Nephron (organoid): Measurements from ENCODE around the gene TLCD4.
"Not testable (repeated sequence)": the region's sequence is repeated elsewhere in the genome, so short reads cannot be mapped to it uniquely, and the experiment has no call there.

ENCODE experiments used
- H3K27ac Mint-ChIP-seq, 3 experiments: 2 replicates each; pipeline ENCODE4 v1.8.0; 2020; ENCODE audit warnings: mixed read lengths in 3 of 3, mild to moderate bottlenecking in 2 of 3, moderate library complexity in 1 of 3
- H3K27me3 Mint-ChIP-seq: 2 replicates; pipeline ENCODE4 v1.8.0; 2021; ENCODE audit warnings: low read depth, mild to moderate bottlenecking, moderate library complexity, mixed read lengths
- H3K36me3 Mint-ChIP-seq: 2 replicates; pipeline ENCODE4 v1.8.0; 2020; ENCODE audit warnings: low read depth, mixed read lengths
- H3K4me1 Mint-ChIP-seq: 2 replicates; pipeline ENCODE4 v1.8.0; 2020; ENCODE audit warnings: mixed read lengths
- H3K4me3 Mint-ChIP-seq, 3 experiments: 2 replicates each; pipeline ENCODE4 v1.8.0; 2020; ENCODE audit warnings: mild to moderate bottlenecking in 3 of 3, mixed read lengths in 3 of 3, moderate library complexity in 2 of 3
- H3K9me3 Mint-ChIP-seq: 2 replicates; pipeline ENCODE4 v1.8.0; 2020; ENCODE audit warnings: mixed read lengths
- CTCF ChIP-seq, 3 experiments: fragments of 200-600 bp; sonication (generic); IDR thresholded peaks; one replicate each; pipeline ENCODE4 v1.5.0; 2021; ENCODE audit warnings: antibody characterized with exemption in 3 of 3; ENCODE audit not compliant: unreplicated experiment in 3 of 3

The TLCD4 gene

GRCh38 chr1:95089650-95090287 is 27.4 kb upstream of the TLCD4 start:
- H3K27ac Mint-ChIP-seq, result no peak overlapping the region
- H3K4me3 Mint-ChIP-seq, result no peak overlapping the region
- H3K36me3 Mint-ChIP-seq, result no peaks in the 10 kb centered on the region
- H3K4me1 Mint-ChIP-seq, result peaks cover 7% of the 10 kb centered on the region
- peaks cover 3% of the 10 kb centered on the region for H3K27me3 Mint-ChIP-seq
- TF ChIP-seq CTCF (IDR thresholded peaks at IDR 0.05; ENCODE audit: unreplicated experiment in 3 of 3), result no peak
- H3K9me3 Mint-ChIP-seq, result peaks cover 9% of the 10 kb centered on the region

GRCh38 chr1:95091290-95091689 is 25.9 kb upstream of the TLCD4 start:
- H3K4me1 Mint-ChIP-seq, H3K27me3 Mint-ChIP-seq, H3K4me3 Mint-ChIP-seq, H3K36me3 Mint-ChIP-seq, H3K27ac Mint-ChIP-seq, H3K9me3 Mint-ChIP-seq: not testable (repeated sequence)

GRCh38 chr1:95092891-95093290 is 24.3 kb upstream of the TLCD4 start:
- not testable (repeated sequence) for H3K36me3 Mint-ChIP-seq, H3K27me3 Mint-ChIP-seq, H3K4me3 Mint-ChIP-seq, H3K9me3 Mint-ChIP-seq, H3K4me1 Mint-ChIP-seq, H3K27ac Mint-ChIP-seq

- no peak for TF ChIP-seq CTCF (IDR thresholded peaks at IDR 0.05; ENCODE audit: unreplicated experiment in 3 of 3)
- H3K27me3 Mint-ChIP-seq, result peaks cover 3% of the 10 kb centered on the region
- no peaks in the 10 kb centered on the region for H3K36me3 Mint-ChIP-seq
- H3K9me3 Mint-ChIP-seq, result peaks cover 9% of the 10 kb centered on the region
- no peak overlapping the region for H3K27ac Mint-ChIP-seq
- H3K4me1 Mint-ChIP-seq, result no peaks in the 10 kb centered on the region
- no peak overlapping the region for H3K4me3 Mint-ChIP-seq
Observed at GRCh38 chr1:95093296-95093695, 23.9 kb upstream of the TLCD4 start.

GRCh38 chr1:95094923-95095322 is 22.2 kb upstream of the TLCD4 start:
- no peak for TF ChIP-seq CTCF (IDR thresholded peaks at IDR 0.05; ENCODE audit: unreplicated experiment in 3 of 3)
- Mint-ChIP-seq H3K27ac (no peak overlapping the region), H3K9me3 (peaks cover 5% of the 10 kb centered on the region), H3K4me3 (no peak overlapping the region), H3K27me3 (peaks cover under 1% of the 10 kb centered on the region), H3K36me3 (no peaks in the 10 kb centered on the region), H3K4me1 (no peaks in the 10 kb centered on the region)

GRCh38 chr1:95095833-95096217 is 21.3 kb upstream of the TLCD4 start:
- Mint-ChIP-seq H3K9me3 (peaks cover 2% of the 10 kb centered on the region), H3K27ac (no peak overlapping the region), H3K4me3 (no peak overlapping the region), H3K36me3 (no peaks in the 10 kb centered on the region), H3K27me3 (no peaks in the 10 kb centered on the region), H3K4me1 (no peaks in the 10 kb centered on the region)
- no peak for TF ChIP-seq CTCF (IDR thresholded peaks at IDR 0.05; ENCODE audit: unreplicated experiment in 3 of 3)

GRCh38 chr1:95096218-95096841 is 20.8 kb upstream of the TLCD4 start:
- Mint-ChIP-seq H3K27ac (no peak overlapping the region), H3K4me1 (no peaks in the 10 kb centered on the region), H3K9me3 (no peaks in the 10 kb centered on the region), H3K4me3 (no peak overlapping the region), H3K36me3 (no peaks in the 10 kb centered on the region), H3K27me3 (no peaks in the 10 kb centered on the region)
- no peak for TF ChIP-seq CTCF (IDR thresholded peaks at IDR 0.05; ENCODE audit: unreplicated experiment in 3 of 3)
